Measurements from ENCODE around the gene LRSAM1. TPM values are rescaled to one million over a fixed set of nuclear protein-coding genes. Genes with fewer than 3 reads are reported as not detected.

Gene LRSAM1
- total and polyA plus RNA-seq, 9 of the 15 experiments (the other 6 are each of a cell fraction or from before 2014, with no cell fraction given), result 0.07 to 16.2 (median 4.7) TPM

DNA sequence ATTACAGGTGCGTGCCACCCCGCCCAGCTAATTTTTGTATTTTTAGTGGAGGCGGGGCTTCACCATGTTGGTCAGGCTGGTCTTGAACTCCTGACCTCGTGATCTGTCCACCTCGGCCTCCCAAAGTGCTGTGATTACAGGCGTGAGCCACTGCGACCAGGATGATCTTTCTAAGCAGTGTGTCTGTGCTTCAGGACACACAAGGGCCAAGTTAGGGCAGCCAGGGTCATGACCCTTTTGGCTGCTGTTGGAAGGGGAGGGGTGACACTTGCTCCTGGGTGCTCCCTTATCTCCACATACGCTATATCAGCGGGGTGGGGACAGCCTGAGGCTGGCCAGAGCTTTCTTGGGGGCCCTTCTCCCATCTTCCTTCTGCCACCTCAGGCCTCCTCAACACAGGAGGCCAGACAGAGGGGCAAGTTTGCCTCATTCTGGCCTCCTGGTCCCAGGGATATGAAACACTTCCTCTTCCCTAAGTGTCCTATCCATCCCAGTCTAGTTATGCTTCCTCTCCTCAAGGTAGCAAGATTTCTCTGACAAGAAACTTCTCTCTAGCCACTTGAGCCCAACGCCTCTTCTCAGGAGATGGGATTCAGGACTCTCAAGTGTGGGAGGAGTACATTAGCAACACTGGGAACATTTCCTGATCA lies 29.1 kb upstream of the LRSAM1 start (continued):
- TF ChIP-seq ZNF212 (CRISPR knock-in tag; IDR thresholded peaks at IDR 0.05), result no peak
- TF ChIP-seq, protein P1, sequence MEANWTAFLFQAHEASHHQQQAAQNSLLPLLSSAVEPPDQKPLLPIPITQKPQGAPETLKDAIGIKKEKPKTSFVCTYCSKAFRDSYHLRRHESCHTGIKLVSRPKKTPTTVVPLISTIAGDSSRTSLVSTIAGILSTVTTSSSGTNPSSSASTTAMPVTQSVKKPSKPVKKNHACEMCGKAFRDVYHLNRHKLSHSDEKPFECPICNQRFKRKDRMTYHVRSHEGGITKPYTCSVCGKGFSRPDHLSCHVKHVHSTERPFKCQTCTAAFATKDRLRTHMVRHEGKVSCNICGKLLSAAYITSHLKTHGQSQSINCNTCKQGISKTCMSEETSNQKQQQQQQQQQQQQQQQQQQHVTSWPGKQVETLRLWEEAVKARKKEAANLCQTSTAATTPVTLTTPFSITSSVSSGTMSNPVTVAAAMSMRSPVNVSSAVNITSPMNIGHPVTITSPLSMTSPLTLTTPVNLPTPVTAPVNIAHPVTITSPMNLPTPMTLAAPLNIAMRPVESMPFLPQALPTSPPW (CRISPR knock-in tag; IDR thresholded peaks at IDR 0.05), result peak; percentile 76
- peak; percentile 84 for TF ChIP-seq NR2C1 (IDR thresholded peaks at IDR 0.05)
- peak; percentile 93 for TF ChIP-seq NR2C1 (tag; IDR thresholded peaks at IDR 0.05)
- peak; percentile 35; the same call in 1 of the 2 replicates for TF ChIP-seq ZFX (CRISPR knock-in tag; IDR thresholded peaks at IDR 0.05)
- TF ChIP-seq RUNX1 (IDR thresholded peaks at IDR 0.05; ENCODE audit: low read depth), result no peak
- TF ChIP-seq SPI1 (IDR thresholded peaks at IDR 0.05; ENCODE audit: borderline replicate concordance, low read depth, low read length), result peak; percentile 74; the same call in 1 of the 2 replicates
- peak in 1 of 2 experiments; percentile 51; a peak in 1 of 4 replicates for TF ChIP-seq MAZ (CRISPR knock-in tag; conservative IDR thresholded peaks at IDR 0.05 in 1 of 2, IDR thresholded peaks at IDR 0.05 in 1 of 2)
- TF ChIP-seq, protein P2, sequence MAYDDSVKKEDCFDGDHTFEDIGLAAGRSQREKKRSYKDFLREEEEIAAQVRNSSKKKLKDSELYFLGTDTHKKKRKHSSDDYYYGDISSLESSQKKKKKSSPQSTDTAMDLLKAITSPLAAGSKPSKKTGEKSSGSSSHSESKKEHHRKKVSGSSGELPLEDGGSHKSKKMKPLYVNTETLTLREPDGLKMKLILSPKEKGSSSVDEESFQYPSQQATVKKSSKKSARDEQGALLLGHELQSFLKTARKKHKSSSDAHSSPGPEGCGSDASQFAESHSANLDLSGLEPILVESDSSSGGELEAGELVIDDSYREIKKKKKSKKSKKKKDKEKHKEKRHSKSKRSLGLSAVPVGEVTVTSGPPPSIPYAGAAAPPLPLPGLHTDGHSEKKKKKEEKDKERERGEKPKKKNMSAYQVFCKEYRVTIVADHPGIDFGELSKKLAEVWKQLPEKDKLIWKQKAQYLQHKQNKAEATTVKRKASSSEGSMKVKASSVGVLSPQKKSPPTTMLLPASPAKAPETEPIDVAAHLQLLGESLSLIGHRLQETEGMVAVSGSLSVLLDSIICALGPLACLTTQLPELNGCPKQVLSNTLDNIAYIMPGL (CRISPR knock-in tag; IDR thresholded peaks at IDR 0.05), result 0 out of 2 replicates have a peak, but pooled peaks have one; percentile 31
- peak; percentile 76 for TF ChIP-seq TBP (optimal IDR thresholded peaks at IDR 0.05; ENCODE audit: low read depth, low read length)
- TF ChIP-seq, protein P3, sequence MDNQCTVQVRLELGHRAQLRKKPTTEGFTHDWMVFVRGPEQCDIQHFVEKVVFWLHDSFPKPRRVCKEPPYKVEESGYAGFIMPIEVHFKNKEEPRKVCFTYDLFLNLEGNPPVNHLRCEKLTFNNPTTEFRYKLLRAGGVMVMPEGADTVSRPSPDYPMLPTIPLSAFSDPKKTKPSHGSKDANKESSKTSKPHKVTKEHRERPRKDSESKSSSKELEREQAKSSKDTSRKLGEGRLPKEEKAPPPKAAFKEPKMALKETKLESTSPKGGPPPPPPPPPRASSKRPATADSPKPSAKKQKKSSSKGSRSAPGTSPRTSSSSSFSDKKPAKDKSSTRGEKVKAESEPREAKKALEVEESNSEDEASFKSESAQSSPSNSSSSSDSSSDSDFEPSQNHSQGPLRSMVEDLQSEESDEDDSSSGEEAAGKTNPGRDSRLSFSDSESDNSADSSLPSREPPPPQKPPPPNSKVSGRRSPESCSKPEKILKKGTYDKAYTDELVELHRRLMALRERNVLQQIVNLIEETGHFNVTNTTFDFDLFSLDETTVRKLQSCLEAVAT (IDR thresholded peaks at IDR 0.05), result no peak
- TF ChIP-seq EWSR1 (IDR thresholded peaks at IDR 0.05; ENCODE audit: borderline replicate concordance, low read depth, partially characterized antibody), result no peak
- no peak for TF ChIP-seq PHF21A (IDR thresholded peaks at IDR 0.05; ENCODE audit: borderline replicate concordance, low read depth)
- no peak for TF ChIP-seq HNRNPH1 (optimal IDR thresholded peaks at IDR 0.05; ENCODE audit: low read depth, low read length)
- peak; percentile 62 for TF ChIP-seq CXXC5 (CRISPR knock-in tag; IDR thresholded peaks at IDR 0.05)
- no peak for TF ChIP-seq MYC (IDR thresholded peaks at IDR 0.05; ENCODE audit: low read depth, low read length)
- no peak for TF ChIP-seq MYC (CRISPR knock-in tag; IDR thresholded peaks at IDR 0.05; ENCODE audit: borderline replicate concordance, low read depth)
- 0 out of 2 replicates have a peak, but pooled peaks have one; percentile 17 for TF ChIP-seq JUND (IDR thresholded peaks at IDR 0.05; ENCODE audit: borderline replicate concordance, low read depth, low read length)
- TF ChIP-seq JUND (tag; IDR thresholded peaks at IDR 0.05; ENCODE audit: borderline replicate concordance, low read depth, low read length), result no peak
- no peak for TF ChIP-seq ZNF133 (CRISPR knock-in tag; IDR thresholded peaks at IDR 0.05)
- TF ChIP-seq, protein P4, sequence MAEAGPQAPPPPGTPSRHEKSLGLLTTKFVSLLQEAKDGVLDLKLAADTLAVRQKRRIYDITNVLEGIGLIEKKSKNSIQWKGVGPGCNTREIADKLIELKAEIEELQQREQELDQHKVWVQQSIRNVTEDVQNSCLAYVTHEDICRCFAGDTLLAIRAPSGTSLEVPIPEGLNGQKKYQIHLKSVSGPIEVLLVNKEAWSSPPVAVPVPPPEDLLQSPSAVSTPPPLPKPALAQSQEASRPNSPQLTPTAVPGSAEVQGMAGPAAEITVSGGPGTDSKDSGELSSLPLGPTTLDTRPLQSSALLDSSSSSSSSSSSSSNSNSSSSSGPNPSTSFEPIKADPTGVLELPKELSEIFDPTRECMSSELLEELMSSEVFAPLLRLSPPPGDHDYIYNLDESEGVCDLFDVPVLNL (CRISPR knock-in tag; IDR thresholded peaks at IDR 0.05; ENCODE audit: low read depth), result no peak
- peak; percentile 83; the same call in 1 of the 2 replicates for TF ChIP-seq CTBP1 (IDR thresholded peaks at IDR 0.05; ENCODE audit: borderline replicate concordance)
- TF ChIP-seq ZFP36 (IDR thresholded peaks at IDR 0.05; ENCODE audit: low read depth, low read length, partially characterized antibody), result peak; percentile 54
- no peak for TF ChIP-seq ZNF124 (CRISPR knock-in tag; IDR thresholded peaks at IDR 0.05)

All from K562 (cell line).